ENCODE measurements around the gene DCST2.
A peak's percentile ranks its signal among the peaks of the same experiment; 100 is the strongest.

The DCST2 gene

DNA sequence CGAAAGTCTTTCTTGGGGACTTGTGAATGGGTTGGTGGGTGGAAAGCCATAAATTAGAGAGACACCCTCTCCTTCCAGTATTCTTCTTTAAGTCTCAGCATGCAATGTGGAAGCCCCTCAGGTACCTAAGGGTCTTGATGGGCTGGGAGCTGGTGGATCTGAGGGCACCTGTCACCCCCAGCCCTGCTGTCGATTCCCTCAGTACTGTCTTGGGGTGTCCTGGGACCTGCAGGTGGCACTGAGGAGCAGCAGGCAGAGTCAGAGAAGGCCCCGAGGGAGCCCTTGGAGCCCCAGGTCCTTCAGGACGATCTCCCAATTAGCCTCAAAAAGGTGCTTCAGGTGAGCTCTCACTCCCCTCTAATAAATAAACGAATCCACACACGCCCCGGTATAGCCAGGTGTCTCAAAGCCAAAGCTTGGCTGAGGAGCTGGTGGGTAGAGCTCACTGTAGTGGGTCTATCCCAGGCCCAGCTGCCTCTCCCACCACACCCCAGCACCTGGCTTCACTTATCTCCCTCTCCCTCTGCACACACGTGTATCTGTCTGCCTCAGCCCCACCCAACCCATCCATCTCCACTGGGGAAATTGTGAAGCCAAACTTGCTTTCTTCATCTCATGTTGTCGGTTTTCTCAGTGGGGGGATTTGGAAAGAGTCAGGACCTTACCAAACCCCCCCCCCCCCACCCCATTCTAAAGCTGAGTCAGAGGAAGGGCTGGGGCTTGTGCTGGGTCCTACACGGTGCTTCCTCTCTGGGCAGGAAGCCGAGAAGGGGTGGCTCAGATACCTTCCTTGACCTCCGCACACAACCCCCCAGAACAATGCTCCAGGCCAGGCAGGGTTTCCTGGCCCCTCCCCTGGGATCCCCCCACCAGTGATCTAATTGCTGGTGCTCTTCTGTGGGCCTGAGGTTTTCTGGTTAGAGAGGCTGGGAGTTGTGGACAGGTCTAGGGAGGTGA is 19.1 kb upstream of the DCST2 start:
- Histone ChIP-seq H3K27me3 (no peaks in the 10 kb centered on the region), H3K4me1 (peaks cover 8% of the 10 kb centered on the region), H3K9me3 (no peaks in the 10 kb centered on the region), H3K36me3 (peaks cover 6% of the 10 kb centered on the region; the same call in 1 of the 2 replicates), H3K4me3 (ENCODE audit: low read depth, low read length) (peak overlapping the region; percentile 85)
- no peak for DNase-seq
- TF ChIP-seq, protein P1, sequence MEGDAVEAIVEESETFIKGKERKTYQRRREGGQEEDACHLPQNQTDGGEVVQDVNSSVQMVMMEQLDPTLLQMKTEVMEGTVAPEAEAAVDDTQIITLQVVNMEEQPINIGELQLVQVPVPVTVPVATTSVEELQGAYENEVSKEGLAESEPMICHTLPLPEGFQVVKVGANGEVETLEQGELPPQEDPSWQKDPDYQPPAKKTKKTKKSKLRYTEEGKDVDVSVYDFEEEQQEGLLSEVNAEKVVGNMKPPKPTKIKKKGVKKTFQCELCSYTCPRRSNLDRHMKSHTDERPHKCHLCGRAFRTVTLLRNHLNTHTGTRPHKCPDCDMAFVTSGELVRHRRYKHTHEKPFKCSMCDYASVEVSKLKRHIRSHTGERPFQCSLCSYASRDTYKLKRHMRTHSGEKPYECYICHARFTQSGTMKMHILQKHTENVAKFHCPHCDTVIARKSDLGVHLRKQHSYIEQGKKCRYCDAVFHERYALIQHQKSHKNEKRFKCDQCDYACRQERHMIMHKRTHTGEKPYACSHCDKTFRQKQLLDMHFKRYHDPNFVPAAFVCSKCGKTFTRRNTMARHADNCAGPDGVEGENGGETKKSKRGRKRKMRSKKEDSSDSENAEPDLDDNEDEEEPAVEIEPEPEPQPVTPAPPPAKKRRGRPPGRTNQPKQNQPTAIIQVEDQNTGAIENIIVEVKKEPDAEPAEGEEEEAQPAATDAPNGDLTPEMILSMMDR (IDR thresholded peaks at IDR 0.05; ENCODE audit: low read depth, low read length): peak; percentile 42

DNA sequence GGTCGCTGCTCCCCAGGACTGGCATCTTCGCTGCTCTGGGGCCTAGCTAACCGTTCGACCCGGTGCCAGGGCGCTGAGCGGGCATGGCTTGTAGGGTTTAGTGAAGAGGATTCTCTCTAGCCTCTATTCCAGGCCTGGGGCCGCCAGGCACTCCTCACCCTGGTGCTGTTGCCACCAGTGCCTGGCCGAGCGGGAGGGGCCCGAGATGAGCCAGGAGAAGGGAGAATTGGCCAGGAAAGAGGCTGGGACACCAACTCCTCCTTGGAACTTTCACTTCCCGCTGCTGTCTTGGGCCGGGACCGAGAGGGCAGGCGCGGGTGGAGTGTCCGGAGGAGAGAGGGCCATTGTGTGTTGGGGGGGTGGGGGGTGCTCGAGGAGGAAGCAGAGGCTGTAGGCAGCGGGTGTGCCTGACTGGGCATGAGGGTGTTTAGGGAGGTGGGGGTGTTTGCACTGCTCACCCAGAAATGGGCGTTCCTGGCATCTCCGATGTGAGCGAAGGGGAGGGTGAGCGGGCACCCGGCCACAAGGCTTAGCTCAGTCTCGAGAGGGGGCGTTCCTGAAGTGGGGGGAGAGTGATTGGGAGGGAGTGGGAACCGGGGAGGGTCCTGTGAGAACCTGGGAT is 18.3 kb upstream of the DCST2 start:
- Histone ChIP-seq H3K9me3 (no peaks in the 10 kb centered on the region), H3K36me3 (peaks cover 6% of the 10 kb centered on the region; the same call in 1 of the 2 replicates), H3K4me3 (ENCODE audit: low read depth, low read length) (peak overlapping the region; percentile 85), H3K27me3 (no peaks in the 10 kb centered on the region), H3K4me1 (peaks cover 8% of the 10 kb centered on the region)
- TF ChIP-seq, protein P1 (IDR thresholded peaks at IDR 0.05; ENCODE audit: low read depth, low read length): no peak
- peak; percentile 52 for DNase-seq

DNA sequence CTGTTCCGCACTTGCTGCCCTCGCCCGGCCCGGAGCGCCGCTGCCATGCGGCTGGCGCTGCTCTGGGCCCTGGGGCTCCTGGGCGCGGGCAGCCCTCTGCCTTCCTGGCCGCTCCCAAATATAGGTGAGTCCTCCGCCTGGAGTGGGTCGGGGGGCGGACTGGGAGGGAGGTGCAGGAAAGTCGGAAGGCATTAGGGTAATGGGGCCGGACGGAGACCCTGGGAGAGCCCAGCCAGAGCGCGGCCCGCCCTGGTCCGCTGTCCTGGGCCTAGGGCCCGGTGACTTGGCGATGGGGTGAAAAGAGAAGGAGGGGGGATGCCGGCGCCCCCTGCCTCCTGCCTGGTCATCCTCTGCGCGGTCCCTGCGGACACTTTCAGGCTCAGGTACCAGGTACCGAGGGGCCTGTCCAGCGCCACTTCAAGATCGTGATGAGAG is 17.8 kb upstream of the DCST2 start:
- Histone ChIP-seq H3K9me3 (no peaks in the 10 kb centered on the region), H3K4me3 (ENCODE audit: low read depth, low read length) (peak overlapping the region; percentile 85), H3K27me3 (no peaks in the 10 kb centered on the region), H3K4me1 (peaks cover 8% of the 10 kb centered on the region), H3K36me3 (peaks cover 6% of the 10 kb centered on the region; the same call in 1 of the 2 replicates)
- TF ChIP-seq, protein P1 (IDR thresholded peaks at IDR 0.05; ENCODE audit: low read depth, low read length): no peak
- no peak for DNase-seq

DNA sequence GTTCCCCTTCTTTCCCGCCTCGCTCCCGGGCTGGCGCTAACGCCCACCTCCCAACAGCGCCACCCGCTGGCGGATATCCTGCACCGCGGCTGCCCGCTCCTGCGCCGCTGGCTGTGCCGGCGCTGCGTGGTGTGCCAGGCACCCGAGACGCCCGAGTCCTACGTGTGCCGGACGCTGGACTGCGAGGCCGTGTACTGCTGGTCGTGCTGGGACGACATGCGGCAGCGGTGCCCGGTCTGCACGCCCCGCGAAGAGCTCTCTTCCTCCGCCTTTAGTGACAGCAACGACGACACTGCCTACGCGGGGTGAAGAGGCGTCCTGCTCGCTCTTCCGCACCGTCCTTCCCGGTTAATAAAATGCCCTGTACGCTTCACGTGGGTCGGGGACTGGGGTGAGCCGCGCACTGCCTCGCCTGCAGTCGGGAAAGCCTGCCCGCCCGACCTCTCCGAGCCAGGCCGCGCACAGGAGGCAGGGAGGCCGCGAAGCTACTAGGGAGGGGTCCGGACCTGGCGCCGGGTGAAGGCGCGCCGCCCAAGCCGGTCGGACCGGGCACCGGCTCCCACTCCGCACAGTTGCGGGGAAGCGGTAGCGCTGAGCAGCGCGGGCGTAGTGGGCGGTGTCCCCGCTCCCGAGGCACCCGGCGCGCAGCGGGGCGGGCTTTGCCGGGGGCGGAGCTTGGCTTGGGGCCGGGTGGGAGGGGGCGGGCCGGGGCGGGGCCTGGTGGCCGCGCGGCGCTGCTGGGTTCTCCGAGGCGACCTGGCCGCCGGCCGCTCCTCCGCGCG is 17.2 kb upstream of the DCST2 start, which contains the start of gene ADAM15:
ADAM15 (plus strand) TSS at position 757 of the 782 bp plus-strand sequence. CDS start 71 bp downstream, outside the sequence.
- H3K36me3 ChIP-seq: peaks cover 3% of the 10 kb centered on the region; the same call in 1 of the 2 replicates
- no peaks in the 10 kb centered on the region for H3K27me3 ChIP-seq
- TF ChIP-seq, protein P1 (IDR thresholded peaks at IDR 0.05; ENCODE audit: low read depth, low read length): peak; percentile 90
- peaks cover 8% of the 10 kb centered on the region for H3K4me1 ChIP-seq
- DNase-seq: peak; percentile 91
- H3K4me3 ChIP-seq (ENCODE audit: low read depth, low read length): peak within 1 kb of the TSS; percentile 85
- H3K9me3 ChIP-seq: no peaks in the 10 kb centered on the region

DNA sequence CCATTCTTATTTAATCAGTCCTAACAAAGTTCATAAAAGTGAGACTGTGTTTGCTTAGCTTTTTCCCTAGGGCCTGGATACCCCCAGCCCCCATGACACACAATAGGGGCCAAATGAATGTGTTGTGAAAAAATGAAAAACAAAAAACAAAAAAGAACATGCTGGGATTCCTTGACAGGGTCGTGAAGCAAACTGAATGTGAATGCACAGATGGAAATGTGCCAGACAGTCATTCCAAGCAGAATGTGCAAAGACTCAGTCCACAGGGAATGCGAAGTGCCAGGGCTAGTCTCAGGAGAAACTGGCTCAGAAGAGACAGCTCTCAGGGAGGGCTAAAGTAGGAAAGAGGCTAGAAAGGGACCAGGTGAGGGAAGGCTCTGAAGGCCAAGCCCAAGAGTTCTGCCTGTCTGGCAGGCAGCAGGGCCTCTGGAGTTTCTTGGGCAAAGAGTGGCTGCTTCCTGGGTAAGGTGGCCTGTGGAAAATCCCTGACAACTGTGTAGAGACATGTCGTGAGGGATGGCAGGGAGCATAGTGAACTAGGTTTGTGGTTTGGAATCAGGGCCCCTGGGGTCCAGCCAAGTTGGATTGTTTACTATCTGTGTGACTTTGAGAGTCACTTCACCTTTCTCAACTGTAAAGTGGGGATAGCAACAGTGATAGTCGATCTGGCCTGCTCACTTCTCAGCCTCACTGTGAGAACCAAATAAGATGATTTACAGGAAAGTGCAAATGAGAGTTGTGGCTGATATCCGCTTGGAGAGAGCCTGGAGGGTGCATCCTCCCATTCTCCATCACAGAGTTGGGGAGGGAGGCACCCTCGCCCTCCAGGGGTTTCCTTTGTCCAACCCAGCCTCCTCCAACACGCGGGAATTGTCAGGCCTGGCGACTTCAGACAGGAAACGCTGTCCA is 16.3 kb upstream of the DCST2 start:
- TF ChIP-seq, protein P1 (IDR thresholded peaks at IDR 0.05; ENCODE audit: low read depth, low read length): no peak
- Histone ChIP-seq H3K9me3 (no peaks in the 10 kb centered on the region), H3K36me3 (no peaks in the 10 kb centered on the region), H3K27me3 (no peaks in the 10 kb centered on the region), H3K4me3 (ENCODE audit: low read depth, low read length) (peak overlapping the region; percentile 72; the same call in 1 of the 2 replicates), H3K4me1 (peaks cover 8% of the 10 kb centered on the region)
- no peak for DNase-seq

Data from BE2C (cell line).